Measurements from ENCODE around the gene DDX51.

The DDX51 gene

DNA sequence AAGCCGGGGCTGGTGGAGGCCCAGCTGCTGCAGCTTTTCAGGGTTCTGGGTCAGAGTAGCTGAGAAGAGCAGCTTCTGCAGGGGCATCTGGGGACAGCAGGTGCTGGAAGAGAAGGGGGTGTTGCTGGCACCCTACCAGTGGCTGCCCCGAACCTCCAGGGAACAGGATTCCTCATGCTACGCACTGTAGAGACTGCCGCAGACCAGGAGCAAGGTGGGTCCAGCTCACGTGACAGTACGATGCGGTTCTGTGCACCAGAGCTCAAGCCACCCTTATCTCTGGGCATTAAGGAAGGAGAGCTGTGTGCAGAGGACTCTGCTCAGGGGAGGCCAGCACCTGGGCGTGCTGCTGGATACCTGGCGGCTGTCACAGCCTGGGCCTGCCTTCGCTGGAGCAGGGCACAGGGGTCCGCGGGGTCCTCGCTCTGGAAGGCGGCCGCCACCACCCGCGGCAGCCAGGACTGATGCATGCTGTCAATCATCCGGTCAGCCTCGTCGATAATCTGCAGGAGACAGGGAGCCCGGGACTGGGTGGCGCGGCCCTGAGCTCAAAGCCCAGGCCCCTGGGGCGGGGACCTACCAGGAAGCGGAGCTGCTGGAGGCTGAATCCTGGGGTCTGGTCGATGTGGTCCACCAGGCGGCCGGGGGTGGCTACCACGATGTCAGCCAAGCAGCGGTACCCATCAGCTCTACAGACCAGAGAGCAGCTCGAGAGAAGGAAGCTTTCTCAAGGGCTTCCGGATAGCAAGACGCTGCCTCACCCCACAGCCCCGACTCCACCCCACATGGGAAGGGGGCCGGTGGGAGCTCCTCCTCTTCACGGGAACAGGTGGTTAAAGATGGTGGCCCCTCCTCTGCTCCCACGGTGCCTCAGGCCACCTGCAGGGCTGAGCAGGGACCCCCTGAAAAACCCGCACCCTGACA lies 2.9 kb downstream of the DDX51 start:
- Histone ChIP-seq H3K27ac (replicated peaks) (no peak overlapping the region), H3K4me3 (replicated peaks; ENCODE audit: insufficient read depth, low read length) (no peak overlapping the region), H3K27me3 (ENCODE audit: insufficient read depth, poor library complexity, severe bottlenecking) (no peaks in the 10 kb centered on the region)
- no peak for DNase-seq (ENCODE audit: low read depth in 1 of 2, low spot score in 1 of 2)
- TF ChIP-seq GABPA (IDR thresholded peaks at IDR 0.05; ENCODE audit: low read depth) (no peak), POLR2AphosphoS5 (IDR thresholded peaks at IDR 0.05; ENCODE audit: low read depth) (no peak), SPI1 (IDR thresholded peaks at IDR 0.05; ENCODE audit: borderline replicate concordance, low read depth) (no peak)
- TF ChIP-seq, protein P1, sequence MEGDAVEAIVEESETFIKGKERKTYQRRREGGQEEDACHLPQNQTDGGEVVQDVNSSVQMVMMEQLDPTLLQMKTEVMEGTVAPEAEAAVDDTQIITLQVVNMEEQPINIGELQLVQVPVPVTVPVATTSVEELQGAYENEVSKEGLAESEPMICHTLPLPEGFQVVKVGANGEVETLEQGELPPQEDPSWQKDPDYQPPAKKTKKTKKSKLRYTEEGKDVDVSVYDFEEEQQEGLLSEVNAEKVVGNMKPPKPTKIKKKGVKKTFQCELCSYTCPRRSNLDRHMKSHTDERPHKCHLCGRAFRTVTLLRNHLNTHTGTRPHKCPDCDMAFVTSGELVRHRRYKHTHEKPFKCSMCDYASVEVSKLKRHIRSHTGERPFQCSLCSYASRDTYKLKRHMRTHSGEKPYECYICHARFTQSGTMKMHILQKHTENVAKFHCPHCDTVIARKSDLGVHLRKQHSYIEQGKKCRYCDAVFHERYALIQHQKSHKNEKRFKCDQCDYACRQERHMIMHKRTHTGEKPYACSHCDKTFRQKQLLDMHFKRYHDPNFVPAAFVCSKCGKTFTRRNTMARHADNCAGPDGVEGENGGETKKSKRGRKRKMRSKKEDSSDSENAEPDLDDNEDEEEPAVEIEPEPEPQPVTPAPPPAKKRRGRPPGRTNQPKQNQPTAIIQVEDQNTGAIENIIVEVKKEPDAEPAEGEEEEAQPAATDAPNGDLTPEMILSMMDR (IDR thresholded peaks at IDR 0.05; ENCODE audit: insufficient read depth, low read length): no peak
- TF ChIP-seq, protein P2, sequence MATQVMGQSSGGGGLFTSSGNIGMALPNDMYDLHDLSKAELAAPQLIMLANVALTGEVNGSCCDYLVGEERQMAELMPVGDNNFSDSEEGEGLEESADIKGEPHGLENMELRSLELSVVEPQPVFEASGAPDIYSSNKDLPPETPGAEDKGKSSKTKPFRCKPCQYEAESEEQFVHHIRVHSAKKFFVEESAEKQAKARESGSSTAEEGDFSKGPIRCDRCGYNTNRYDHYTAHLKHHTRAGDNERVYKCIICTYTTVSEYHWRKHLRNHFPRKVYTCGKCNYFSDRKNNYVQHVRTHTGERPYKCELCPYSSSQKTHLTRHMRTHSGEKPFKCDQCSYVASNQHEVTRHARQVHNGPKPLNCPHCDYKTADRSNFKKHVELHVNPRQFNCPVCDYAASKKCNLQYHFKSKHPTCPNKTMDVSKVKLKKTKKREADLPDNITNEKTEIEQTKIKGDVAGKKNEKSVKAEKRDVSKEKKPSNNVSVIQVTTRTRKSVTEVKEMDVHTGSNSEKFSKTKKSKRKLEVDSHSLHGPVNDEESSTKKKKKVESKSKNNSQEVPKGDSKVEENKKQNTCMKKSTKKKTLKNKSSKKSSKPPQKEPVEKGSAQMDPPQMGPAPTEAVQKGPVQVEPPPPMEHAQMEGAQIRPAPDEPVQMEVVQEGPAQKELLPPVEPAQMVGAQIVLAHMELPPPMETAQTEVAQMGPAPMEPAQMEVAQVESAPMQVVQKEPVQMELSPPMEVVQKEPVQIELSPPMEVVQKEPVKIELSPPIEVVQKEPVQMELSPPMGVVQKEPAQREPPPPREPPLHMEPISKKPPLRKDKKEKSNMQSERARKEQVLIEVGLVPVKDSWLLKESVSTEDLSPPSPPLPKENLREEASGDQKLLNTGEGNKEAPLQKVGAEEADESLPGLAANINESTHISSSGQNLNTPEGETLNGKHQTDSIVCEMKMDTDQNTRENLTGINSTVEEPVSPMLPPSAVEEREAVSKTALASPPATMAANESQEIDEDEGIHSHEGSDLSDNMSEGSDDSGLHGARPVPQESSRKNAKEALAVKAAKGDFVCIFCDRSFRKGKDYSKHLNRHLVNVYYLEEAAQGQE (IDR thresholded peaks at IDR 0.05; ENCODE audit: insufficient replicate concordance, low read depth): no peak

DNA sequence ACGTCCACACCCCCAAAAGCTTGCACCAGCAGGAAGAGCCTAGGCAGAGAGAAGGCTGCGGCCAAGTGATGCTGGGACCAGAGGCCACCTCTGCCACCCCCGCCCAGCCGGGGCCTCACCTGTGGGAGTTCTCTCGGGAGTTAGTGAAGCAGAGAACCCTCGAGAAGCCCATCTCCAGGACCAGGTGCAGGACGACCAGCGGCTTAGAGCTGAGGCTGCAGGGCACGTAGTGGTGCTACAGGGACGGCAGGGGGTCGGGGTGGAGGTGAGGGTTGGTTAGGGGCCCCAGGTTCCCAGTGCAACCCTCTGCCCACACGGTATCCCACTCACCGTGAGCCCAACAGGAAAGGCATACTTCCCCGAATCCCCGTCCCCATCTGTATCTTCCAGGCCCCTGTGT lies 3.6 kb downstream of the DDX51 start:
- TF ChIP-seq, protein P1 (IDR thresholded peaks at IDR 0.05; ENCODE audit: insufficient read depth, low read length): no peak
- TF ChIP-seq SPI1 (IDR thresholded peaks at IDR 0.05; ENCODE audit: borderline replicate concordance, low read depth) (no peak), POLR2AphosphoS5 (IDR thresholded peaks at IDR 0.05; ENCODE audit: low read depth) (no peak), GABPA (IDR thresholded peaks at IDR 0.05; ENCODE audit: low read depth) (no peak)
- TF ChIP-seq, protein P2 (IDR thresholded peaks at IDR 0.05; ENCODE audit: insufficient replicate concordance, low read depth): no peak
- no peak for DNase-seq (ENCODE audit: low read depth in 1 of 2, low spot score in 1 of 2)
- H3K4me3 ChIP-seq (replicated peaks; ENCODE audit: insufficient read depth, low read length): no peak overlapping the region
- H3K27ac ChIP-seq (replicated peaks): no peak overlapping the region
- no peaks in the 10 kb centered on the region for H3K27me3 ChIP-seq (ENCODE audit: insufficient read depth, poor library complexity, severe bottlenecking)

DNA sequence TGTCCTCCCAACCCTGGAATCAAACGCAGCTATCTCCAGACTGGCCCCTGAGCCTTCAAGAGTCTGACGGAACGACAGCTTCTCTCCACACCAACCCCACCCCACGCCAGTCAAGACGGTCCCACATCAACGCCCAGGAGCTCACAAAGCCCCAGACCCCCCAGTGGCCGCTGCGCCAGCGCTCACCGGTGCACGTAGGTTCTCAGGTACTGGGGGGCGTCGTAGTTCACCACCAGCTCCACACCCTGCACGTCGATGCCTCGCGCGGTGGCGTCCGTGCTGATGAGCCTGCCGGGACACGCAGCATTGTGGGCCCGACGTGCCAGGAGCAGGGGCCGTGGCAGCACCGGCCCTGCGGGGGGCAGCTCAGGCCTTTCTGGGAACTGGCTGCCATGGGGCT lies 4.2 kb downstream of the DDX51 start:
- Histone ChIP-seq H3K27me3 (ENCODE audit: insufficient read depth, poor library complexity, severe bottlenecking) (no peaks in the 10 kb centered on the region), H3K4me3 (replicated peaks; ENCODE audit: insufficient read depth, low read length) (no peak overlapping the region), H3K27ac (replicated peaks) (no peak overlapping the region)
- DNase-seq (ENCODE audit: low read depth in 1 of 2, low spot score in 1 of 2): no peak
- TF ChIP-seq, protein P2 (IDR thresholded peaks at IDR 0.05; ENCODE audit: insufficient replicate concordance, low read depth): no peak
- TF ChIP-seq SPI1 (IDR thresholded peaks at IDR 0.05; ENCODE audit: borderline replicate concordance, low read depth) (no peak), POLR2AphosphoS5 (IDR thresholded peaks at IDR 0.05; ENCODE audit: low read depth) (no peak), GABPA (IDR thresholded peaks at IDR 0.05; ENCODE audit: low read depth) (no peak)
- TF ChIP-seq, protein P1 (IDR thresholded peaks at IDR 0.05; ENCODE audit: insufficient read depth, low read length): no peak
